Stimulated activated CD8-positive, alpha-beta memory T cell treated with anti-CD3 and anti-CD28 coated beads, Interleukin-2, amount 100 ng/mL, for 48 hours (primary cell): ENCODE results near the gene PCDHGB4.
"Not testable (repeated sequence)": the region's sequence is repeated elsewhere in the genome, so short reads cannot be mapped to it uniquely, and the experiment has no call there.

Experiments
- DNase-seq, 2 donors: peaks; one replicate each; pipeline ENCODE4 v3.0.0-alpha.2; 2020; ENCODE audit warnings: low read depth in 2 of 2

PCDHGB4 gene

DNA sequence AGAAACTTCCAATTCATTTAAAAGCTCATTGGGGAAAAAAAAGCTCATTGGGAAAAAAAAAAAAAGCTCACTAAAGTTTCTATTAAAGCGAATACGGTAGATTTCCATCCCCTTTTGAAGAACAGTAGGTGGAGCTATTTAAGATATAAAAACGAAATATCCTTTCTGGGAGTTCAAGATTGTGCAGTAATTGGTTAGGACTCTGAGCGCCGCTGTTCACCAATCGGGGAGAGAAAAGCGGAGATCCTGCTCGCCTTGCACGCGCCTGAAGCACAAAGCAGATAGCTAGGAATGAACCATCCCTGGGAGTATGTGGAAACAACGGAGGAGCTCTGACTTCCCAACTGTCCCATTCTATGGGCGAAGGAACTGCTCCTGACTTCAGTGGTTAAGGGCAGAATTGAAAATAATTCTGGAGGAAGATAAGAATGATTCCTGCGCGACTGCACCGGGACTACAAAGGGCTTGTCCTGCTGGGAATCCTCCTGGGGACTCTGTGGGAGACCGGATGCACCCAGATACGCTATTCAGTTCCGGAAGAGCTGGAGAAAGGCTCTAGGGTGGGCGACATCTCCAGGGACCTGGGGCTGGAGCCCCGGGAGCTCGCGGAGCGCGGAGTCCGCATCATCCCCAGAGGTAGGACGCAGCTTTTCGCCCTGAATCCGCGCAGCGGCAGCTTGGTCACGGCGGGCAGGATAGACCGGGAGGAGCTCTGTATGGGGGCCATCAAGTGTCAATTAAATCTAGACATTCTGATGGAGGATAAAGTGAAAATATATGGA lies 43.0 kb downstream of the PCDHGB4 start, which contains the start of gene PCDHGA12:
Gene PCDHGA12, plus strand, starts transcription at position 176 of the 782 bp plus-strand sequence. Its CDS starts 253 bp downstream, at position 429.
- DNase-seq, result no peak

DNA sequence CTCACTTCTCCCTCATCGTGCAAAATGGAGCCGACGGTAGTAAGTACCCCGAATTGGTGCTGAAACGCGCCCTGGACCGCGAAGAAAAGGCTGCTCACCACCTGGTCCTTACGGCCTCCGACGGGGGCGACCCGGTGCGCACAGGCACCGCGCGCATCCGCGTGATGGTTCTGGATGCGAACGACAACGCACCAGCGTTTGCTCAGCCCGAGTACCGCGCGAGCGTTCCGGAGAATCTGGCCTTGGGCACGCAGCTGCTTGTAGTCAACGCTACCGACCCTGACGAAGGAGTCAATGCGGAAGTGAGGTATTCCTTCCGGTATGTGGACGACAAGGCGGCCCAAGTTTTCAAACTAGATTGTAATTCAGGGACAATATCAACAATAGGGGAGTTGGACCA lies 43.8 kb downstream of the PCDHGB4 start:
- no peak for DNase-seq

DNA sequence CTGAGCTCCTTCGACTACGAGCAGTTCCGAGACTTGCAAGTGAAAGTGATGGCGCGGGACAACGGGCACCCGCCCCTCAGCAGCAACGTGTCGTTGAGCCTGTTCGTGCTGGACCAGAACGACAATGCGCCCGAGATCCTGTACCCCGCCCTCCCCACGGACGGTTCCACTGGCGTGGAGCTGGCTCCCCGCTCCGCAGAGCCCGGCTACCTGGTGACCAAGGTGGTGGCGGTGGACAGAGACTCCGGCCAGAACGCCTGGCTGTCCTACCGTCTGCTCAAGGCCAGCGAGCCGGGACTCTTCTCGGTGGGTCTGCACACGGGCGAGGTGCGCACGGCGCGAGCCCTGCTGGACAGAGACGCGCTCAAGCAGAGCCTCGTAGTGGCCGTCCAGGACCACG lies 44.8 kb downstream of the PCDHGB4 start:
- not testable (repeated sequence) for DNase-seq

- DNase-seq, result not testable (repeated sequence)
Measured at GRCh38 chr5:141432726-141433125, 45.2 kb downstream of the PCDHGB4 start.

DNA sequence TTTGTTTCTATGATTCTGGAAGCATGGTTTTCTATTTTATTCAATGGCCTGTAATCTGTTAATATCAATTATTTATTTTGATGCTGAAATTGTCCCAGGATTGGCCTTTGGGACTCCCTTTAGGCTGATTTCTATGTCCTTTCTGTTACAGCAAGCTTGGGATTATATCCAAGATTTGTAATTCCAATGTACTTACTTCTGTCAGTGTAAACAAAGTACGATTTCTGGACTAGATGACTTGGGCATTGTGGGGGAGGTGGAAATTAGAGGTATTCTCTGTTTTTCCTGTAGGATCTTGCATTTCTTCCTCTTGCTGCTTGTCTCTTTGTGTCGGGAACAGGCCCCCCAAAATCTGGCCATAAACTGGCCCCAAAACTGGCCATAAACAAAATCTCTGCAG lies 46.5 kb downstream of the PCDHGB4 start:
- DNase-seq, result no peak

GRCh38 chr5:141437221-141437620 lies 49.7 kb downstream of the PCDHGB4 start:
- no peak for DNase-seq

DNA sequence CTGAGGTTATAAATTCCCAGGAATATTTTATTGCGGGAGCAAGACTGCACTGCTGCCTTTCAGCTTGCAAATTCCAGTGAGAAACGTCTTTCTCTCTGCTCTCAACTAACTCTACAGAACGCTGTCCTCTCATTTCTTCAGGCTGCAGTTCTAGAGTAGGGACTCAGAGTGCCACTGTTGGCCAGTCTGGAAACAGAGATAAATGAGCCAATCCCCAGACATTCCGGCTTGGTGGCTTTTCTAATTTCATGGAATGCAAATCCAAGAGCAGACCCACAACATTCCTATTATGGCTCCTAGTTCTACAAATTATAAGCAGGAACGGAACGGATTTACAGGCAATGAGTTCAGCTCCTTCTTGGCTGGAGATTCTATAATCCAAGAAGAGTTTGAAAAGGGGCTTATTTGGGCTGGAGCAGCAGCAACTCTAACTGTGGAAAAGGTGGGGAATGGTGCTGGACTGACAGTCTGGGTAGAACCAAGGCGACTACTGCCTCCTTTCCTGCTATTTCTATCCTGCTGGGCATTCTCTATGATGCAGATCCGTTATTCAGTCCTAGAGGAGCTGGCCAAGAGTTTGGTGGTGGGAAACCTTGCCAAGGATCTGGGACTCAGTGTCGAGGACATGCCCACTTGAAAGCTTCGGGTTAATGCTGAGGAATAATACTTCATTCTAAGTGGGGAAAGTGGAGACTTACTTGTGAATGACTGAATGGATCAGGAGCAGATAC lies 52.1 kb downstream of the PCDHGB4 start:
- DNase-seq, result no peak
